HG03520 (cell line): ENCODE measurements around the gene MGAT5B.
"Not testable (repeated sequence)": the region's sequence is repeated elsewhere in the genome, so short reads cannot be mapped to it uniquely, and the experiment has no call there.

Source experiments
- ATAC-seq: cut with Tn5 transposase; IDR thresholded peaks from one replicate; pipeline ENCODE4 v1.9.1; 2021; ENCODE audit warnings: mild to moderate bottlenecking, moderate library complexity; ENCODE audit not compliant: unreplicated experiment

MGAT5B gene, protein sequence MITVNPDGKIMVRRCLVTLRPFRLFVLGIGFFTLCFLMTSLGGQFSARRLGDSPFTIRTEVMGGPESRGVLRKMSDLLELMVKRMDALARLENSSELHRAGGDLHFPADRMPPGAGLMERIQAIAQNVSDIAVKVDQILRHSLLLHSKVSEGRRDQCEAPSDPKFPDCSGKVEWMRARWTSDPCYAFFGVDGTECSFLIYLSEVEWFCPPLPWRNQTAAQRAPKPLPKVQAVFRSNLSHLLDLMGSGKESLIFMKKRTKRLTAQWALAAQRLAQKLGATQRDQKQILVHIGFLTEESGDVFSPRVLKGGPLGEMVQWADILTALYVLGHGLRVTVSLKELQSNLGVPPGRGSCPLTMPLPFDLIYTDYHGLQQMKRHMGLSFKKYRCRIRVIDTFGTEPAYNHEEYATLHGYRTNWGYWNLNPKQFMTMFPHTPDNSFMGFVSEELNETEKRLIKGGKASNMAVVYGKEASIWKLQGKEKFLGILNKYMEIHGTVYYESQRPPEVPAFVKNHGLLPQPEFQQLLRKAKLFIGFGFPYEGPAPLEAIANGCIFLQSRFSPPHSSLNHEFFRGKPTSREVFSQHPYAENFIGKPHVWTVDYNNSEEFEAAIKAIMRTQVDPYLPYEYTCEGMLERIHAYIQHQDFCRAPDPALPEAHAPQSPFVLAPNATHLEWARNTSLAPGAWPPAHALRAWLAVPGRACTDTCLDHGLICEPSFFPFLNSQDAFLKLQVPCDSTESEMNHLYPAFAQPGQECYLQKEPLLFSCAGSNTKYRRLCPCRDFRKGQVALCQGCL

DNA sequence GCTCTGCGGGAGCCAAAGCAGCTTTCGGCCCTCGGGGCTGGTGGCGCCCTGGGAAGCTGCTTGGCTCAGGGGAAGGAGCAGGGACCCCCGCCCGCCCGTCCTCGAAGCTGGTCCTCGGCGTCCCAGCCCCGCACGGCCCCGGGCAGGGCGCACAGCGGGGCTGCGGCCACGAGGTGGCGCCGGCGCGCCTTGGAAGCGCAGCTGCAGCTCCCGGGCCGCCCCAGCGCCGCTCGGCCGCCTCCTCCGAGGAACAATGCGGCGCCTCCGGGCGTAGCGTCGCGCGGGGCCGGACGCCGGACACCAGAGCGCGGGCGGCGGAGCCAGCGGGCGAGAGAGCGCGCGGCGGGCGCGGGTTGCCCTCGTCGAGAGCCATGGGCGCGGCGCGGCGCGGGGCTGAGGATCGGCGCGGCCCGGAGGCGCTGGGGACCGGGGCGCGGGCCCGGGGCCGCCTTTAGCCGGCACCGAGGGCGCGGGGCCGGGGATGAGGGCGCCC is at the start of gene MGAT5B:
Gene MGAT5B, plus strand, starts transcription at position 229 of the 493 bp plus-strand sequence. CDS start 626 bp downstream, outside the sequence.
- ATAC-seq: no peak

DNA sequence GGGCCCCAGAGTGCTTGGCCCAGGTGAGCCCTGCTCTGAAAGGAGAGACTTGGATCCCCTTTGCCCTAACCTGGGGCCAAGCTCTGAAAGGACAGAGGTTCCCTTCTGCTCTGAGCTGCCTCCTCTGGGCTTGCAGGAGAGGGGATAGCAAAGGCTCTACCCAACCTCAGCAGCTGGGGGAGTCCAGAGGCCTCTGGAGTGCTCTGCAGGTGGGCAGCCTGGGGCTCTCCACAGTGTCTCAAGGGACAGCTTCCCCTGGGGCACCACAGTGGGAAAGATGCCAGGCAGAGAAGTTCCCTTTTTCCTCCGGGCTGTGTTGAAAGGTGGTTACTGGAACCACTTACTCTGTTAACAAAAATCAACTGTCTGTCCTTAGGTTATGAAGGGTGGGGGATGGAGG is 48.2 kb upstream of the MGAT5B start:
- ATAC-seq: no peak

DNA sequence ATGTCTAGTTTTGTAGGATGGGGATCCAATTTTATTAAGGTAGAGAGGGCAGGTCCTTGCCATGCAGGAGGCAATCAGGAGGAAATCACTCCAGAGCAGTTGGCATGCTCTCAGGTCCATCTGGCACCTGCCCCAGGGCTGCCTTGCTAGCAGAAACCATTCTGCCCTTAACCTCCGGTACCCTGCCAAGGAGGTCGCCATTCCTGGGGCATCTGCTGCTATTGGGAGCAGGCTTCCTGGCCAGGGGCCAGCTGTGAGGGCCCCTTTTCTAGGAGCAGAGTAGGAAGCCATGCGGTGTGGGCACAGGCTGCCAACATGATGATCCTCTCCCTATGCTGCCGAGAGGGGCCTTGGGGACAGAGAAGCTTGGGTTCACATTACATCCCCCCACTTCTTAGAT is 47.6 kb upstream of the MGAT5B start:
- ATAC-seq: no peak

DNA sequence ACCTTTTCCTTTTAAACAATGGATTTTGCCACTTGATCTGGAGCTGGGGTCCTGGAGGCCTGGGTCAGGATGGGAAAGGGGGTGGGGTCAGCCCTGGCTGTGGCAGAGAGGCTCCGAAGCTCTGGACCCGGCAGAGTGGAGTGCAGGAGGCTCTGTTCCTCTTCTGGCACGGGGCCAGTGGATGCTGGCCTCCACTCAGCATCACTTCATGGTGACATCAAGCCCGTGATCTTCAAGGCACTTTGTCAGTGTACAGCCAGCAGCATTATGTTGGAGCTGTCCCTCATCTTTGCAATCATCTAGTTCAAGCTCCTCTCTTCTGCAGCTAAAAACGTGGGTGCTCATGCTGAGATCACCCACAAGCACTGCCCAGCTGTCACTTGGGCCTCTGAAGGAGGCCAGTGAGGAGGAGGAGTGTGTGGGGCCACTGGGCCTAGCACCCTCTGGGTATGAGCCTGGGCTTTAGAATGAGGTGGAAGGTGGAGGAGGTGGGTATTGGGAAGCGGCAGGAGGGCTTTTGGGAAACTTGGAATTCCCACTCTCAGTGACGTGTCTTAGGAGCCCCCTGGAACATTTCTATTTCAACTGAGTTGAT is 45.9 kb upstream of the MGAT5B start:
- ATAC-seq: no peak

DNA sequence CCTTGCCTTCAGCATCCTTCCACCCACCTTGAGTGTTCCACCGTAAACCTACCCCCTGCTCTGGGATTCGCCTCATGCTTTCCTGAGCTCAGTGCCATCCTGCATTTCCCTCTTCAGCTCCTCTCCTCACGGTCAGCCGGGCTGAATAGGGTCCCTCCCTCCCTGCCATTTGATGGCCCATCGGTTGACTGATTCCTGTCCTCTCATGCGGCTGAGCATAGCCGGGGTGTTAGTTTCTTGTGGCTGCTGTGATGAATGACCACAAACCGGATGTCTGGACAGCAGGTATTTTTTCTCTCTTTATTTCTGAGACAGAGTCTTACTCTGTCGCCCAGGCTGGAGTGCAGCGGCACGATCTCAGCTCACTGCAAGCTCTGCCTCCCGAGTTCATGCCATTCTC is 44.1 kb upstream of the MGAT5B start:
- no peak for ATAC-seq

DNA sequence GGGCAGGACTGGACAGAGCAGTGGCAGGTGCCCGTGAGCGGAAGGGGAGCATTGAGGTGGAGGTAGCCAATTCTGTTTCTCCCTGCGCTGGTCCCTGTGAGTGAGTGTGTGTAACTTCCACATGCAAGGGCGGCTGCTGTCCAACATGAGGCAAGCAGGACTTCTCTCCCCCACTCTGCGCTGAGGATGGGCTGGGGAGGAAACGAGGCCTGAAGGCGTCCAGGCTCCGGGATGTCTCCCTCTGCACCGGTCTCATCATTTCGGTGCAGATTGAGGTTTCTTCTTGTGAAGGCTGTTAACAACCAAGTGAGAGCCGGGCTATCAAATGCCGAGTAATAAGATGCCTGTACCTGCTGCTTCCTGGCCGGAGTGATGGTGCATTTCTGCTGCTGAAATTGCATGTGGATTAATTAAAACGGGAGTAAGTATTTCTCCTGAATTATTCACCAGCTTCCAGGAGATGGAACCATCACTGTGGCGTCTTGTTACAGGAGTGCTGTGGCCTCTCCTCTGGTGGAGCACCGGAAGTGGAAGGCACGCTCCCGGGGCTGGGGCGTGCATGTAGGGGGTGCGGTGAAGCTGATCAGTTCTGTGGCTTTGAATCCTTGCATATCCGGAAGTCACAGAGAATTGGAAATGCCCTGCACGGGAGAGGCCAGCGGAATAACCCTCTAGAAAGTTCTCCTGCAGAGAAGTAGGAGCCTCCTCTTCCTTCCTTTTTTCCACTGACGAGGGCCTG is 41.7 kb upstream of the MGAT5B start:
- no peak for ATAC-seq

DNA sequence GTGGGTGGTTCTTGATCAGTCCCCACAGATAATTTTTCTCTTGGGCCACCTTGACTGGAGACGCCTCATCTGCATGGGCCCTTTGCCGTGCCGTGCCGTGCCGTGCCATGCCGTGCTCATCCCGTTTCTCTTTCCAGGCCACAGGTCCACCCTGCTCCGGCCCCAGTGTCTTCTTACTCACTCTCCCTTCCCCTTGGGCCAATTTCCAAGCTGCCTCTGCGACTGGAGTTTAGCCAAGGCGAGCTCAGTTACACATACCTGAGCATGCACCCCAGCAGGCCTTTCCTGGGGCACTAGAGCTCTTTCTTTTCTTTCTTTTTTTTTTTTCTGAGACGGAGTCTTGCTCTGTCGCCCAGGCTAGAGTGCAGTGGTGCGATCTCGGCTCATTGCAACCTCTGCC is 40.5 kb upstream of the MGAT5B start:
- ATAC-seq: no peak

DNA sequence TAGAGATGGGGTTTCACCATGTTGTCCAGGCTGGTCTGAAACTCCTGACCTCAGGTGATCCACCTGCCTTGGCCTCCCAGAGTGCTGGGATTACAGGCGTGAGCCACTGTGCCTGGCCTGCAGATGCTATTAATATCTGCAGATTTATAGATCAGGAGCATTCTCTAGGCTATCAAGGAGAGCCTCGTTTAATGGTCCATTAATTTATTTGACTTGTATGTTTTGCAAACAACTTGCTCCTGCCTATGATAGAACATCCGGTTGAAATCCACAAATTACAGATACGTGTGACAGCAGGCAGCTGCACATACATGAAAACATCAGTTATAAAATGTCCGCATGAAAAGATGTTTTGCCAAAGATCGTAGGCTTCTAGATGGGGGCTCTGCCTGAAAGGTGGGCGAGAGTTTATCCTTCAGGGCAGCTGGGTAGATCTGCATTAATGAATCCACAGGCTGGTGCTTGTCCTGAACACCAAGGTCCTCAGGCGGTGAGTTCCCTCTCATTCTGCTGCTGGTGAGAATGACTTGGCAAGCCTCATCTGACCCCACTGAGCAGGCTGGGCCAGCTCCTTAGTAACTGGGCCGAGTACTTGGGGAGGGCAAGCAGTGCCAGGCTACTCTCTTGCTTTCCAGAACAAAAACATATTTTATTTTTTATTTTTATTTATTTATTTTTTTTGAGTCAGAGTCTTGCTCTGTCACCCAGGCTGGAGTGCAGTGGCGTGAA is 37.1 kb upstream of the MGAT5B start:
- ATAC-seq: no peak

DNA sequence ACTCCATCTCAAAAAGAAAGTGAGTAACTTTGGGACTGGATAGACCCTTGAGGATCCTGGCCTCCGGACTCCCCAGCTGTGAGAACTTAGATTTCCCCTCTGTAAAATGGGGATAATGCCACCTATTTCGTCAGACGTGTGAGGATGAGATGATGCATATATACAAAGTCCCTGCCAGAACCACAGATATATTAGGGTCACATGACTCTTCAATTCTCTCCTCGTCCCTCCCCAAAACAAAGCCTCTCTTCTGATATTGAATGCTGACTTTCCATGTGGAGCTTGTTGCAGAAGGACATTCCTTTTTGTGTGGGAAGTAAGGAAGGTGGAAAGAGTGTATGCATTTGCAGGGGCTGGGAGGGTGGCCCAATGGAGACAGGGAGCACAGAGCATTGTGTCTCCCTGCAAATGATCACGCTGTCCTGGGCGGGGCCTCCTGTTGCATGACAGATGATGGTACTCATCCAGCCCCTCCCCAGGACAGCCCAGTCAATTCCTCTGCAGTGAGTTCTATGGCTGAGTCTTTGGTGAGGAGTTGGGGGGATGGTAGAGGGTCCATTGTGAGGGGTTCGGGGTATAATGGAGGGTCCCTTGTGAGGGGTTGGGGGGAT is 35.1 kb upstream of the MGAT5B start:
- ATAC-seq: no peak

DNA sequence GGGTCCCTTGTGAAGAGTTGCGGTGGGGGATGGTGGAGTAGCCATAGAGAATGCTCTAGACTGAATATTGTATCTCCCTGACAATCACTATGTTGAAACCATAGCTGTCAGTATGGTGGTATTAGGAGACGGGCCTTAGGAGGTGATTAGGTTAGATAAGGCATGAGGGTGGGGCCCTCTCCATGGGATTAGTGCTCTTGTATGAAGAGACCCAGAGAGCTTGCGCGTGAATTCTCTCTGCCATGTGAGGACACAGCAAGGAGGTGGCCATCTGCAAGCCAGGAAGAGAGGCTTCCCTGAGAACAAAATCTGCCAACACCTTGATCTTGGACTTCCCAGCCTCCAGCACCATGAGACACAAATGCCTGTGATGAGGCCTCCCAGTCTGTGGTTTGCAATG is 34.5 kb upstream of the MGAT5B start:
- no peak for ATAC-seq

DNA sequence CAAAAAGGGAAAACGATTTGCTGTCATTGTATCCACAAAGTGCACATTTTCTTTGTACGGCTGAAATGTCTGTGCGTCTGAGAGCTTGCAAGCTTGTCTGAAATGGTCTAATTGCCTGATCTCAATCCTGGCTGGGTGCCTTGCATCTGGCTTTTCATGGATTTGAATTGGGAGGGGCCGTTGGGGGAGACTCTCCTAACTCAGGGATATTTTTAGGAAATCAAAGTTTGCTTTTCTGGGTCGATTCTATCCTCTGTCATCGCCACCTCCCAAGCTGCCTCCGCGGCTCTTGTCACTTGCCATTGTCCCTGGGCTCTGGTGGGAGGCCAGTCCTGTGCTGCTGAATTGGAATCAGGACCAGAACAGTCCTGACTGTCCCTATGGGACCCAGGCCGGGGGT is 33.3 kb upstream of the MGAT5B start:
- ATAC-seq: no peak

DNA sequence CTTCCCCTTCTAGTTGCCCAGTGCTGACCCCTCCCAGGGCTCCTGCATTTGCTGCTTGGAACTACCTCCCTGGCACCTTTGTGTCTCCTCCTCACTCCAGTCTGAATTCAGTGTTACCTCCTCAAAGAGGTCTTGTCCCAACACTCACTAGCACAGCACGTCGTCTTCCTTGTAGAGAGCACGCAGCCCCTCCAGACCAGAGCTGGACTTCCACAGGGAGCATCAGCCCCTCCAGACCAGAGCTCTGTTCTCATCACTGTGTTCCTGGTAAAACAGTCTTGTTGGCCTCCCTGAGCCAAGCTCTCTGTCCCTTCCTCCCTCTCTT is 27.8 kb upstream of the MGAT5B start:
- ATAC-seq: no peak

DNA sequence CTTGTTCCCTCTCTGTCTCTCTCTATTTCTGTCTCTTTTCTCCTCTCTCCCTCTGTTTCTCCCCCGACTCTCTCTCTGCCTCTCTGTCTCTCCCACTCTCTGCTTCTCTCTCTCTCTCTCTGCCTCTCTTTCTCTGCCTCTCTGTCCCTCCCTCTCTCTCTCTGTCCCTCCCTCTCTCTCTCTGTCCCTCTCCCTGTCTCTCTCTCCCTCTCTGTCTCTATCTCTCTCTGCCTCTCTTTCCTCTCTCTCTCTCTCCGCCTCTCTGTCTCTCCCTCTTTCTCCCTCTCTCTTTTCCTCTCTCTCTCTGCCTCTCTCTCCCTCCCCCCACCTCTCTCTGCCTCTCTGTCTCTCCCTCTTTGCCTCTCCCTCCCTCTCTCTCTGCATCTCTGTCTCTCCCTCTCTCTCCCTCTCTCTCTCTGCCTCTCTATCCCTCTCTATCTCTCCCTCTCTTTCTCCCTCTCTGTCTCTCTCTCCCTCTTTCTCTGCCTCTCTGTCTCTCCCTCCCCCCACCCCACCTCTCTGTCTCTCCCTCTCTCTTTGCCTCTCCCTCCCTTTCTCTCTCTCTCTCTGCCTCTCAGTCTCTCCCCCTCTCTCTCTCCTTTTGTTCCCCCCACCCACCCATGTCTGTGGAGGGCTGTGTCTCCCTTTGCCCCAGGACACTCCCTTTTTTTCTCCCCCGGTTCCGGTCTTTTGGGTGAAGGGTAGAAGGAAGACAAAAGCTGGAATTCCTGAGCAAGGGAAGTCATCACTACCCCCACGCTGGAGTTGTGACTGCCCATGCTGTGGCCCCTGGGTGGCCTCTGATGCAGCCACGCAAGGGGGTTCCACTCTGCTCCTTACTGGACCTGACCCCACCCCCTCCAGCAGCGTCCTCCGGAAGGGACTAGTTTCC is 27.1 kb upstream of the MGAT5B start:
- no peak for ATAC-seq

DNA sequence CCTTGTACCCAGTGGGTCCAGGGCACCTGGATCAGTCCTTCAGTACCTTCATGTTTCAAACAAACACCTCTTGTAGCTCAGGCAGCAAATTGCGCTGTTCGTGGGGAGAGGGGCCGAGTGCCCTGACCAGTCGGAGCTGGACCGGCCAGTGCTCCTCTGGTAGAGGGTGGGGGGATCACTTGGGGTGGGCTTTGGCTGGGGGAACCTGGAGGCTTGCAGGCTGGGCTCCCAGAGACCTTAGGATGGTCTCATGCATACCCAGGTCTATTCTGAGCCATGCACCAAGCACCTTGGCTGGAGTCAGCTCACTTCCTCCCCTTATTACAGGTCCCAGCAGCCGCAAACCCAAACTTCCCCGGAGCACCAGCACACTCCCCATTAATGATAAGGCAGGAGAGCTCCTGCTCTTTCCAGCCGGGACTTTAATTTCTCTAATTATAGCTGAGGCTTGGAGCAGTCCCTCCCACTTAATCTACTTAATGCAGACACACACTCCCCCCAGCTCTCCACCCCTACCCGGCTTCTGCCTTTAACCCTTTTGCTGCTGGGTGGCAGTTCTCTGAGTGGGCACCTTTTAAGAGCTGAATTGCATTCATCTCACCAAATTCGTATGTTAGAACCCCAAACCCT is 26.3 kb upstream of the MGAT5B start:
- no peak for ATAC-seq

DNA sequence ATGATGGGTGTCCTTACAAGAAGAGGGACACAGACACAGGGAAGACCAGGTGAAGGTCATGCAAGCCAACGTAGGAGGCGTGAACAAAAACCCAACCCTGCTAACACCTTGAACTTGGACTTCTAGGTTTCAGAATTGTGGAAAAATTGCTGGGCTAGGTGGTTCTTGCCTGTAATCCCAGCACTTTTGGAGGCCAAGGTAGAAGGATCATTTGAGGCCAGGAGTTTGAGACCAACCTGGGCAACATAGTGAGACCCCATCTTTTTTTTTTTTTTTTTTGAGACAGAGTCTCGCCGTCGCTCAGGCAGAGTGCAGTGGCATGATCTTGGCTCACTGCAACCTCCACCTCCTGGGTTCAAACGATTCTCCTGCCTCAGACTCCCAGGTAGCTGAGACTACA is 25.1 kb upstream of the MGAT5B start:
- ATAC-seq: not testable (repeated sequence)

DNA sequence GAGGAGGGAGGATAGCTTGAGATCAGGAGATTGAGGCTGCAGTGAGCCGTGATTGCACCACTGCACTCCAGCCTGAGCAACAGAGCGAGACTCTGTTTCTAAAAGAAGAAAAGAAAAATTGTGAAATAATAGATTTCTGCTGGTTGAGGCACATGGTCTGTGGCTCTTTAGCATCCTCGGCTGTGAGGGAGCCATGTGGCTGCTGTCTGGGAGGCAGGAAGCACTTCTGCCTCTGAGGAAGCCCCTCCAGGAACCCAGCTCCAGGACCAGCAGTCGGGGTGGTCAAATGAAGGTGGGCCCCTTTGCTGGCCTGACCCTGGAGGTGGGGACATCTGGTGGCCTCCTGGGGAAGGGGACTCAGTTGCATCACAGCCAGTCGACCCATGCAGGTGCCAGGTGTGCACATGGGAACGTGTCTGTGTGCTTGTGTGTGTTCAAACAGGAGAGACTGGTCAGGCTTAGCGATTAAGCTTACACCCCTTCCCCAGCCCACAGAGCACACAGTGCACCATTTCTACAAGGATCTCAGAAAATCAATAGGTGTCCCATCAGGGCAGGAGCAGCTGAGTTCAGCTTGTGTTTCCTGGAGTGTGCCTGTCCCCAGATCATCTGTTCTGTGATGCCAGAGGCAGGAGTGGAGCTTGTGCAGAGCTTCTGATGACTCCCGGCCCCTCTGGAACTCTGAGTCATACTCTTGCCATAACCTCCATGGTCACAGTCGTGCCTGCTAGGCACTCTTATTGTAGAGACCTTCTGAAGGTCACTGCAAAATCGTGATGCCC is 24.3 kb upstream of the MGAT5B start:
- no peak for ATAC-seq

DNA sequence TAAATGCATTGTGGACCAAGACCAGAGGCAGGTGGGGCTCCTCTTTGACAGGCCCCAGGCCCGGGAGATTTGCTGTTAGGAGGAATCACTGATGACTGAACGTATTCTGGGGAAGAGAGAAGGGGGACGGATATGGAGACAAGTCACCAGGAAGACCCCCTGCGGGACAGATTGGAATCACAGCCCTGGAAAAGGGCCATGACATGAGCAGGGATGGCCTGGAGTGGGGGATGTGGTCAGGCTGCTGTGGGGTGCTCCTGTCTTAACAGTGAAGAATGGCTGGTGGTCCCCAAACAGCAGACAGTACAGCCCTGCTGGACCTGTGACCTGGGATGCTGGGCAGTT is 23.7 kb upstream of the MGAT5B start:
- no peak for ATAC-seq

DNA sequence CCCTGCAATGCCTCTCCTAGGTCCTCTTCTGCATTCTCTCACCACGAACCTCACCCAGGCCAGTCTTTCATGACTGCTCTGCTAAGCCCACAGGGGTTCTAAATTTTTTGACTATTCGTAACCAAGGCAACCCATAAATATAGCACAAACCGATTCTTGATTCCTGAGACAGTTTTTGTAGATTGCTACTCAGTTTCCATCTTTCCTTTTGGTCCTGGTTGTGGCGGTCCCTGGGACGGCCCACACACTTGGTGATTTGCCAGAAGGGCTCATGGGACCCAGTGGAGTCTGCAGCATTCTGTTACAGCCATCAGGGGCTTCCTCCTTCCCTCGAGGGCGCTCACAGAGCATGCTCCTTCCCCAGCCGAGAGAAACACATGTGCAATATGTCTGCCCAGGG is 23.4 kb upstream of the MGAT5B start:
- ATAC-seq: no peak
